Measurements from ENCODE around the gene SCG5.

Gene SCG5

GRCh38 chr15:32674681-32675080 is 33.2 kb downstream of the SCG5 start:
- TF ChIP-seq ZNF37A (tag by site-specific recombination; IDR thresholded peaks at IDR 0.05) = no peak
- no peak for TF ChIP-seq ZNF623 (tag by site-specific recombination; IDR thresholded peaks at IDR 0.05)
- no peak for TF ChIP-seq ZNF292 (tag by site-specific recombination; IDR thresholded peaks at IDR 0.05; ENCODE audit: borderline replicate concordance, low read depth)
- TF ChIP-seq ZBTB49 (tag by site-specific recombination; IDR thresholded peaks at IDR 0.05; ENCODE audit: low read depth) = no peak
- TF ChIP-seq ZNF354C (tag by site-specific recombination; IDR thresholded peaks at IDR 0.05; ENCODE audit: borderline replicate concordance, low read depth) = no peak
- no peak for TF ChIP-seq ZNF148 (tag by site-specific recombination; IDR thresholded peaks at IDR 0.05; ENCODE audit: borderline replicate concordance)
- TF ChIP-seq ZNF692 (tag by site-specific recombination; IDR thresholded peaks at IDR 0.05) = no peak
- TF ChIP-seq PRDM6 (tag by site-specific recombination; IDR thresholded peaks at IDR 0.05) = no peak
- TF ChIP-seq ZNF157 (tag by site-specific recombination; IDR thresholded peaks at IDR 0.05) = no peak
- TF ChIP-seq ZNF391 (tag by site-specific recombination; IDR thresholded peaks at IDR 0.05; ENCODE audit: borderline replicate concordance, low read depth) = no peak
- no peak for TF ChIP-seq ZEB2 (tag by site-specific recombination; IDR thresholded peaks at IDR 0.05)
- no peak for TF ChIP-seq ZNF350 (tag by site-specific recombination; IDR thresholded peaks at IDR 0.05)
- TF ChIP-seq YY1 (tag by site-specific recombination; IDR thresholded peaks at IDR 0.05) = no peak
- TF ChIP-seq ZBTB21 (tag by site-specific recombination; IDR thresholded peaks at IDR 0.05) = no peak
- TF ChIP-seq ZSCAN18 (tag by site-specific recombination; IDR thresholded peaks at IDR 0.05) = no peak
- no peak for TF ChIP-seq ZFP41 (tag by site-specific recombination; IDR thresholded peaks at IDR 0.05; ENCODE audit: borderline replicate concordance)
- TF ChIP-seq SETDB1 (IDR thresholded peaks at IDR 0.05; ENCODE audit: insufficient read length, low read length) = no peak
- no peak for TF ChIP-seq PRDM1 (tag by site-specific recombination; IDR thresholded peaks at IDR 0.05)
- no peak for TF ChIP-seq TSHZ1 (tag by site-specific recombination; IDR thresholded peaks at IDR 0.05; ENCODE audit: borderline replicate concordance)
- no peak for TF ChIP-seq ZNF19 (tag by site-specific recombination; IDR thresholded peaks at IDR 0.05; ENCODE audit: low read depth)
- ChIA-PET CTCF (interaction anchor here (1.5 kb wide), 1 partner anchor 12 kb away, joined by 5 read pairs; no protein-coding TSS in a partner anchor), POLR2A (no interaction called here)
- H3K4me3 ChIP-seq (ENCODE audit: low read depth, low read length) = no peak overlapping the region
- no peaks in the 10 kb centered on the region for H3K36me3 ChIP-seq (ENCODE audit: control insufficient read depth in 2 of 2, insufficient read depth in 1 of 2, low read length in 2 of 2)
- H3K27ac ChIP-seq (ENCODE audit: extremely low read depth, low read depth, low read length) = no peak overlapping the region
- H3K4me1 ChIP-seq (ENCODE audit: control insufficient read depth, insufficient read depth, low read length) = peaks cover 2% of the 10 kb centered on the region; the same call in 1 of the 2 replicates
- no peaks in the 10 kb centered on the region for H3K9me3 ChIP-seq (ENCODE audit: control insufficient read depth, insufficient read depth, low read depth, low read length)
